Neural cell (in vitro differentiated cells): ENCODE data around the gene DNAJC3. TPM values are rescaled to one million over a fixed set of nuclear protein-coding genes. Genes with fewer than 3 reads are reported as not detected.

Experiments used
- H2AFZ ChIP-seq: fragments of 200-600, 300-800 bp; sonication (generic), shearing (Covaris generic); 2 replicates; pipeline ENCODE4 v1.6.0; 2014; ENCODE audit warnings: low read depth, mild to moderate bottlenecking, antibody characterized with exemption, low read length, moderate library complexity
- H3F3A ChIP-seq: fragments of 200-600 bp; shearing (Covaris generic); 2 replicates; pipeline ENCODE4 v1.6.1; 2016; ENCODE audit warnings: mild to moderate bottlenecking, moderate library complexity, mixed read lengths, antibody characterized with exemption, low read length; ENCODE audit not compliant: insufficient read depth, poor library complexity, severe bottlenecking
- H3K27ac ChIP-seq: fragments of 200-600, 300-800 bp; sonication (generic), shearing (Covaris generic); 2 replicates; pipeline ENCODE4 v1.5.1; 2014; ENCODE audit warnings: mild to moderate bottlenecking, low read length, moderate library complexity
- H3K27me3 ChIP-seq: fragments of 300-800, 200-600 bp; sonication (generic), shearing (Covaris generic); 2 replicates; pipeline ENCODE4 v1.6.0; 2014; ENCODE audit warnings: mild to moderate bottlenecking, low read depth, low read length, moderate library complexity; ENCODE audit not compliant: insufficient read depth
- H3K36me3 ChIP-seq: fragments of 300-800, 200-600 bp; sonication (generic), shearing (Covaris generic); 2 replicates; pipeline ENCODE4 v1.5.1; 2014; ENCODE audit warnings: mild to moderate bottlenecking, antibody characterized with exemption, low read length, moderate library complexity; ENCODE audit not compliant: insufficient read depth
- H3K4me2 ChIP-seq: fragments of 300-800, 200-600 bp; sonication (generic), shearing (Covaris generic); 2 replicates; pipeline ENCODE4 v1.6.0; 2014; ENCODE audit warnings: mild to moderate bottlenecking, low read length
- H3K4me3 ChIP-seq: fragments of 300-800, 200-600 bp; sonication (generic), shearing (Covaris generic); 2 replicates; pipeline ENCODE4 v1.5.1; 2014; ENCODE audit warnings: mild to moderate bottlenecking, low read length, moderate library complexity
- H3K79me2 ChIP-seq: fragments of 200-600 bp; shearing (Covaris generic); replicated peaks from 2 replicates; pipeline ENCODE4 v1.6.0; 2014; ENCODE audit warnings: mild to moderate bottlenecking, low read length, moderate library complexity; ENCODE audit not compliant: insufficient read depth
- H3K9ac ChIP-seq: fragments of 300-800, 200-600 bp; sonication (generic), shearing (Covaris generic); 2 replicates; pipeline ENCODE4 v1.6.1; 2016; ENCODE audit warnings: mild to moderate bottlenecking, low read length, mixed read lengths
- H3K9me2 ChIP-seq: fragments of 200-600 bp; shearing (Covaris generic); 2 replicates; pipeline ENCODE4 v1.6.1; 2016; ENCODE audit warnings: mild to moderate bottlenecking, low read length, mixed read lengths; ENCODE audit not compliant: insufficient read depth
- H3K9me3 ChIP-seq: fragments of 200-600, 300-800 bp; sonication (generic), shearing (Covaris generic); 2 replicates; pipeline ENCODE4 v1.6.1; 2016; ENCODE audit warnings: mild to moderate bottlenecking, mixed run types, low read length, moderate library complexity, mixed read lengths
- H4K20me1 ChIP-seq: fragments of 200-600 bp; shearing (Covaris generic); 2 replicates; pipeline ENCODE4 v1.6.1; 2016; ENCODE audit warnings: mild to moderate bottlenecking, mixed run types; ENCODE audit not compliant: insufficient read depth
- EP300 ChIP-seq: fragments of 450-650 bp; conservative IDR thresholded peaks from 2 replicates; pipeline ENCODE4 v1.6.1; 2014; ENCODE audit warnings: antibody characterized with exemption, mild to moderate bottlenecking, moderate library complexity; ENCODE audit not compliant: poor library complexity, severe bottlenecking
- EZH2 ChIP-seq: fragments of 200-600, 300-800 bp; shearing (Covaris generic), sonication (generic); IDR thresholded peaks from 2 replicates; pipeline ENCODE4 v1.6.1; 2014; ENCODE audit warnings: antibody characterized with exemption, low read length, borderline replicate concordance, mild to moderate bottlenecking; ENCODE audit not compliant: insufficient read depth, poor library complexity, severe bottlenecking
- MXI1 ChIP-seq: fragments of 450-650 bp; conservative IDR thresholded peaks from 2 replicates; pipeline ENCODE4 v1.6.1; 2014; ENCODE audit warnings: antibody characterized with exemption, mild to moderate bottlenecking; ENCODE audit not compliant: poor library complexity, severe bottlenecking
- POLR2AphosphoS5 ChIP-seq: IDR thresholded peaks from 2 replicates; pipeline ENCODE4 v1.6.1; 2012
- RAD21 ChIP-seq: fragments of 450-650 bp; conservative IDR thresholded peaks from 2 replicates; pipeline ENCODE4 v1.6.1; 2014; ENCODE audit warnings: antibody characterized with exemption, mild to moderate bottlenecking, moderate library complexity
- SMC3 ChIP-seq: fragments of 450-650 bp; conservative IDR thresholded peaks from 2 replicates; pipeline ENCODE4 v1.6.1; 2014; ENCODE audit warnings: antibody characterized with exemption, mild to moderate bottlenecking, moderate library complexity; ENCODE audit not compliant: poor library complexity
- TAF1 ChIP-seq: IDR thresholded peaks from 2 replicates; pipeline ENCODE4 v1.6.1; 2012; ENCODE audit warnings: low read depth
- polyA plus RNA-seq: library from polyadenylated mRNA; depleted of rRNA; stranded (reverse); fragments of >200 nt; gene quantifications from 2 replicates; pipeline ENCODE4 v1.2.3, GENCODE V29; 2014
- TF ChIP-seq, protein P1 (sequence below): fragments of 450-650 bp; IDR thresholded peaks from 2 replicates; pipeline ENCODE4 v1.5.1; 2014; ENCODE audit warnings: antibody characterized with exemption, mild to moderate bottlenecking, moderate library complexity; ENCODE audit not compliant: poor library complexity, severe bottlenecking
- TF ChIP-seq, protein P2 (sequence below): IDR thresholded peaks from 2 replicates; pipeline ENCODE4 v1.6.1; 2012; ENCODE audit warnings: borderline replicate concordance

Gene DNAJC3
- polyA plus RNA-seq, 1 donor from 2014 or later: 8.2 TPM

DNA sequence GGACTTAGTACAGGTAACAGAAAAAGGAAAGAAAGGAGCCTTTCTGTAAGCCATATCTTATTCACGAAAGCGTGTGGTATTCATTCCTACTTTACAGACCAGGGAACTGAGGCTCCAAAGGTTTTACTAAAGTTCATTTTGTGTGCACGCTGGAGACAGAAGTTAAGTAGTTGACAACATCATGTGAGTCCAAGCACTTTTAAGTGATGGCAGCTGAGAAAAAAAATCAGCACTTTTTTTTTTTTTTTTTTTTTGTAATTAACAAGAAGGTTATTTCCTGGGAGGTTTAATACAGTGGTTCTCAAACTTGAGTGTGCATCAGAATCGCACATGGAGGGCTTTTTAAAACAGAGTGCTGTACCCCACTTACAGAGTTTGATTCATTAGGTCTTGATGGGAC, 2.0 kb downstream of the DNAJC3 start:
- TF ChIP-seq, protein P1, sequence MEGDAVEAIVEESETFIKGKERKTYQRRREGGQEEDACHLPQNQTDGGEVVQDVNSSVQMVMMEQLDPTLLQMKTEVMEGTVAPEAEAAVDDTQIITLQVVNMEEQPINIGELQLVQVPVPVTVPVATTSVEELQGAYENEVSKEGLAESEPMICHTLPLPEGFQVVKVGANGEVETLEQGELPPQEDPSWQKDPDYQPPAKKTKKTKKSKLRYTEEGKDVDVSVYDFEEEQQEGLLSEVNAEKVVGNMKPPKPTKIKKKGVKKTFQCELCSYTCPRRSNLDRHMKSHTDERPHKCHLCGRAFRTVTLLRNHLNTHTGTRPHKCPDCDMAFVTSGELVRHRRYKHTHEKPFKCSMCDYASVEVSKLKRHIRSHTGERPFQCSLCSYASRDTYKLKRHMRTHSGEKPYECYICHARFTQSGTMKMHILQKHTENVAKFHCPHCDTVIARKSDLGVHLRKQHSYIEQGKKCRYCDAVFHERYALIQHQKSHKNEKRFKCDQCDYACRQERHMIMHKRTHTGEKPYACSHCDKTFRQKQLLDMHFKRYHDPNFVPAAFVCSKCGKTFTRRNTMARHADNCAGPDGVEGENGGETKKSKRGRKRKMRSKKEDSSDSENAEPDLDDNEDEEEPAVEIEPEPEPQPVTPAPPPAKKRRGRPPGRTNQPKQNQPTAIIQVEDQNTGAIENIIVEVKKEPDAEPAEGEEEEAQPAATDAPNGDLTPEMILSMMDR: no peak
- no peak for TF ChIP-seq SMC3
- Histone ChIP-seq H3K36me3 (no peaks in the 10 kb centered on the region), H3K4me3 (no peak overlapping the region), H2AFZ (no peak overlapping the region), H3K27me3 (no peaks in the 10 kb centered on the region), H3K9me3 (no peaks in the 10 kb centered on the region), H3K9ac (no peak overlapping the region), H3K9me2 (no peaks in the 10 kb centered on the region), H3K4me2 (no peak overlapping the region), H3K79me2 (no peaks in the 10 kb centered on the region), H3K27ac (no peak overlapping the region), H3F3A (no peaks in the 10 kb centered on the region), H4K20me1 (no peaks in the 10 kb centered on the region)

DNA sequence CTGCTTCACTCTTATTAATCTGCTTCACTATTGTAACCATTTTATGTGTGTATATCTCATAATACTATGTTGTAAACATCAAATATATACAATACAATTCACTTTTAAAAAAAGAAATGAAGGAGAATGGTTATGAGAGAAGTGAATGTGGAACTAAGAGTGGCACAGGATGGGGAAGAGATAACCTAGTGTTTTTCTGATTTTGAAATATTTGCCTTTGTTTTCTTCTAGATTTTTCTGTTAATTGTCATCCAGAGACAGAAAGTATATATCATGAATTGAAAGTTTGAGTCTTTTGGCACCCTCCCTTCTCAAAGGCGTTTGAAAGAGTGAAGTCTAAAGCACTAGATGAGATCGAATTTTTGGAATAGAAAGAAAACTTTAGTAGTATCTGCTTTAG, 2.8 kb downstream of the DNAJC3 start:
- Histone ChIP-seq H3K4me3 (no peak overlapping the region), H3K9me2 (no peaks in the 10 kb centered on the region), H3K27ac (no peak overlapping the region), H3K9ac (no peak overlapping the region), H2AFZ (no peak overlapping the region), H3K79me2 (no peaks in the 10 kb centered on the region), H4K20me1 (no peaks in the 10 kb centered on the region), H3K27me3 (no peaks in the 10 kb centered on the region), H3K9me3 (no peaks in the 10 kb centered on the region), H3K4me2 (no peak overlapping the region), H3F3A (no peaks in the 10 kb centered on the region), H3K36me3 (no peaks in the 10 kb centered on the region)
- TF ChIP-seq EZH2 (no peak), EP300 (no peak), SMC3 (no peak), POLR2AphosphoS5 (no peak), TAF1 (no peak), RAD21 (no peak), MXI1 (no peak)
- TF ChIP-seq, protein P1: no peak
- TF ChIP-seq, protein P2, sequence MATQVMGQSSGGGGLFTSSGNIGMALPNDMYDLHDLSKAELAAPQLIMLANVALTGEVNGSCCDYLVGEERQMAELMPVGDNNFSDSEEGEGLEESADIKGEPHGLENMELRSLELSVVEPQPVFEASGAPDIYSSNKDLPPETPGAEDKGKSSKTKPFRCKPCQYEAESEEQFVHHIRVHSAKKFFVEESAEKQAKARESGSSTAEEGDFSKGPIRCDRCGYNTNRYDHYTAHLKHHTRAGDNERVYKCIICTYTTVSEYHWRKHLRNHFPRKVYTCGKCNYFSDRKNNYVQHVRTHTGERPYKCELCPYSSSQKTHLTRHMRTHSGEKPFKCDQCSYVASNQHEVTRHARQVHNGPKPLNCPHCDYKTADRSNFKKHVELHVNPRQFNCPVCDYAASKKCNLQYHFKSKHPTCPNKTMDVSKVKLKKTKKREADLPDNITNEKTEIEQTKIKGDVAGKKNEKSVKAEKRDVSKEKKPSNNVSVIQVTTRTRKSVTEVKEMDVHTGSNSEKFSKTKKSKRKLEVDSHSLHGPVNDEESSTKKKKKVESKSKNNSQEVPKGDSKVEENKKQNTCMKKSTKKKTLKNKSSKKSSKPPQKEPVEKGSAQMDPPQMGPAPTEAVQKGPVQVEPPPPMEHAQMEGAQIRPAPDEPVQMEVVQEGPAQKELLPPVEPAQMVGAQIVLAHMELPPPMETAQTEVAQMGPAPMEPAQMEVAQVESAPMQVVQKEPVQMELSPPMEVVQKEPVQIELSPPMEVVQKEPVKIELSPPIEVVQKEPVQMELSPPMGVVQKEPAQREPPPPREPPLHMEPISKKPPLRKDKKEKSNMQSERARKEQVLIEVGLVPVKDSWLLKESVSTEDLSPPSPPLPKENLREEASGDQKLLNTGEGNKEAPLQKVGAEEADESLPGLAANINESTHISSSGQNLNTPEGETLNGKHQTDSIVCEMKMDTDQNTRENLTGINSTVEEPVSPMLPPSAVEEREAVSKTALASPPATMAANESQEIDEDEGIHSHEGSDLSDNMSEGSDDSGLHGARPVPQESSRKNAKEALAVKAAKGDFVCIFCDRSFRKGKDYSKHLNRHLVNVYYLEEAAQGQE: no peak
